GM10847 (cell line): ENCODE data around the gene HSPBAP1.

ENCODE experiments used
- POLR2A ChIP-seq: IDR thresholded peaks from 2 replicates; pipeline ENCODE4 v1.6.1; 2011; ENCODE audit not compliant: insufficient read length; ENCODE audit errors: extremely low read depth

HSPBAP1 gene

GRCh38 chr3:122767540-122768372 lies 25.9 kb downstream of the HSPBAP1 start:
- no peak for TF ChIP-seq POLR2A

DNA sequence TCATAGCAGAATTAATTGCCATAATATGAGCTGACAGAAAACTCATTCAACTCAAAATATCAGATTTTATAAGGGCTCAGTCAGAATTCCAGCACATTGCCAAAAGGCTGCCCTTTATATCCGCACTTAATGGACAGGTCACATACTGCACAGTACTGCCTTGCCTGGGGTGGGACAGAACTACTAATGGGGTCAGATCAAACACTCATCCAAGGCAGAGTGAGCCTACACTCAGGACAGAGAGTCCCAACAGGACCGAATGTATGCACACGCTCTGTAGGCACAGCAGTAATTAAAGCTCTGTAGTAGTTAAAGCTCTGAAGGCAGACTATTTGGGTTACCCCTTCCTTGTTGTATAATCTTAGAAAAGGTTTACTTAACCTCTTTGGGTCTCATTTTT lies 27.2 kb downstream of the HSPBAP1 start:
- no peak for TF ChIP-seq POLR2A

GRCh38 chr3:122760453-122761271 lies 33.0 kb downstream of the HSPBAP1 start:
- TF ChIP-seq POLR2A, result no peak

DNA sequence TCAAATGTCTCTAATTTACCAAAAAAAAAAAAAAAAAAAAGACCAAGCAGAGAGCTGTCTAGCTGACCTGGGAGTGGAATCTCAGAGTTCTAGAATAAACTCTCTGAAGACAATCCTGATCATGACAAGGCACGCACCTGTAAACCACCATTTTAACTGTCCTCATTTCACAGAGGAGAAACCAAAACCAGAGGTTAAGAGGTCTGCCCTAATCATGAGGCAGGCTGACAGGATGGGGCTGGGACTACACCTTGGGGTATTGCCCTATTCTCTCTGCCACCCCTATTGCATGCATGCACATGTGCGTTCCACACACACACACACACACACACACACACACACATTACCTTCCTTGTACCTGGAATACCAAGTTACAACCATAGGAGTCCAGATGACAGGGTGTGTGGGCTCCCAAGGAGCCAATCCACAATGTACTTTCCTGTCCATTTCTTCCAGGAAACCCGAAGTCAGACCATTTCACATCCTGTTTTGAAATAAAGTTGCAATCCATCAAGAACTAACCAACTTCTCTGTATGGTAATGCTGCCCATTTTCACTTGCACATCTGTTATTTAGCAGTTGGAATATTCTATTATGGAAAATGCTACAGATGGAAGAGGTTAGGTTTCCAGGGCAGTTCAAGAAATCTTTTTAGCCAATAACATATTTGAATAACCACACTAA lies 34.6 kb downstream of the HSPBAP1 start:
- no peak for TF ChIP-seq POLR2A

DNA sequence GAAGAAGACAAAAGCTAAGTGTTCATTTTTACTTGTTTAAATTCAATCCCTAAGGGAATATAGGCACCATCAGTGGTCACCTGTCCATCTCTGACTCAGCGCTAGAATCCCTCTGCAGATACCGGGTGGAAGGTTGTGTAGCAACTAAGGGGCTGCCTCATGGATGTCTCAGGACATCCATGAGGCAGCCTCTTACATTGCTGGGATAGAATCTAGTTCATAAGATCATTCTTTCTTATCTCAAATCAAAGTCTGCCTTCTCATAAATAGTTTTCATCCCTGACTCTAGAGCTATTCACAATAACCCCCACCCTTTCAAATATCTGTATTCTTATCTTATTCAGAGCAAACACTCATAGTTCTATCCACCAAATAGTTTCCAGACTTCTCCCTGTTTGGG lies 38.1 kb downstream of the HSPBAP1 start:
- TF ChIP-seq POLR2A, result no peak

DNA sequence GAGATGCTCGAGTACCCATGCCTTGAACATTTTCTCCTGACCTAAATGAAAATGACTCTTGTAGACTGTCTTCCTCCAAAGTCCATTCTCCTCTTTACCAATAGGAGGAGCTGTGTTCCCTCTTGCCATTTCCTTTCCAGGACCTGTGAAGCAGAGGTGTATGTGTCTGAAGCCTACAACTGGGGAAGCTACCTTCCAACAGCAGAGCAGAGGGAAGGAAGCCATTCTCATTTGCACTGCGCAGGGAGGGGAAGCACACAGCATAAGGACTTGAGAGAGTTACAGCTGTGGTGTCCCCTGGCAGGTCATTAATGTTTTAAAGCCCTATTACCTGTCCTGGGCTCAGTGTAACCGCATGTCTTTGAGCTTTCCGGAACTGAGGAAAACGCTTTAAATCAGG lies 38.7 kb downstream of the HSPBAP1 start:
- no peak for TF ChIP-seq POLR2A

GRCh38 chr3:122748347-122748746 lies 45.3 kb downstream of the HSPBAP1 start:
- no peak for TF ChIP-seq POLR2A

GRCh38 chr3:122745369-122746021 lies 48.1 kb downstream of the HSPBAP1 start:
- no peak for TF ChIP-seq POLR2A

- TF ChIP-seq POLR2A, result no peak
These were observed 50.0 kb downstream of the HSPBAP1 start for GRCh38 chr3:122743581-122744120.

GRCh38 chr3:122742234-122742633 lies 51.4 kb downstream of the HSPBAP1 start:
- no peak for TF ChIP-seq POLR2A

- TF ChIP-seq POLR2A, result no peak
These were observed 54.5 kb downstream of the HSPBAP1 start for GRCh38 chr3:122739172-122739571.

DNA sequence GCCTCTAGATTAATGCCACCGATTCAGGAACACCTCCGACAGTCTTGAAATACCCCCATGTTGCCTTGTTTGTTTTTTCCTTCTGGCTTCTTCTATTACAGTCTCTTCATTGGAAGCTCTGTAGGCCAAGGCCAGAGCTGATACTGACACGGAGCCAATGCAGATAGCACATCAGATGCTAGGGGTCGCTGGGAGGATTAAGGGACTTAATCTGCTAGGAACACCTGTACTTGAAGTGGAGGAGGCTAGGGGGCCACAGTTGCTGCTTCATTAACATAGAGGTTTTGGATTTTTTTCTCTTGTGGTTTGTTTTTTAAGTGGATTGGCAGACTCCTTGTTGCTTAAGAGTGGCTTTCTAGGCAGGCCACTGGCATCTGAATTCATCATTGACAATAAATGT lies 63.4 kb downstream of the HSPBAP1 start:
- TF ChIP-seq POLR2A, result no peak

- TF ChIP-seq POLR2A, result no peak
These were observed 64.7 kb downstream of the HSPBAP1 start for GRCh38 chr3:122728756-122729514.

- no peak for TF ChIP-seq POLR2A
These were observed 65.4 kb downstream of the HSPBAP1 start for GRCh38 chr3:122728186-122728585.
